ENCODE data around the gene FOXA3.

Gene FOXA3

GRCh38 chr19:45902651-45903625 is 38.8 kb downstream of the FOXA3 start:
- no peak for TF ChIP-seq SUZ12 (IDR thresholded peaks at IDR 0.05; ENCODE audit: extremely low read depth, insufficient read depth, insufficient read length)
- no peak for TF ChIP-seq ZNF274 (IDR thresholded peaks at IDR 0.05; ENCODE audit: low read depth, low read length)
- no peak for TF ChIP-seq YY1 (IDR thresholded peaks at IDR 0.05; ENCODE audit: insufficient read depth, insufficient read length)
- DNase-seq (ENCODE audit: low read depth, low spot score) = peak; percentile 89
- Histone ChIP-seq H3K36me3 (ENCODE audit: insufficient read depth, insufficient read length, low read length) (peaks cover 3% of the 10 kb centered on the region), H3K9me3 (ENCODE audit: insufficient read depth, low read length) (no peaks in the 10 kb centered on the region), H3K4me1 (ENCODE audit: insufficient read depth, insufficient read length) (peaks cover 3% of the 10 kb centered on the region), H3K4me3 (ENCODE audit: insufficient read length, low read depth) (peak overlapping the region; percentile 63), H3K9ac (ENCODE audit: insufficient read length, low read depth) (peak overlapping the region; percentile 72), H3K27me3 (ENCODE audit: insufficient read depth, insufficient read length) (peaks cover 18% of the 10 kb centered on the region)

GRCh38 chr19:45905011-45905410 is 40.9 kb downstream of the FOXA3 start:
- Histone ChIP-seq H3K9me3 (ENCODE audit: insufficient read depth, low read length) (no peaks in the 10 kb centered on the region), H3K36me3 (ENCODE audit: insufficient read depth, insufficient read length, low read length) (no peaks in the 10 kb centered on the region), H3K4me1 (ENCODE audit: insufficient read depth, insufficient read length) (peaks cover 3% of the 10 kb centered on the region), H3K4me3 (ENCODE audit: insufficient read length, low read depth) (no peak overlapping the region), H3K27me3 (ENCODE audit: insufficient read depth, insufficient read length) (peaks cover 14% of the 10 kb centered on the region), H3K9ac (ENCODE audit: insufficient read length, low read depth) (no peak overlapping the region)
- no peak for DNase-seq (ENCODE audit: low read depth, low spot score)
- TF ChIP-seq YY1 (IDR thresholded peaks at IDR 0.05; ENCODE audit: insufficient read depth, insufficient read length) (no peak), ZNF274 (IDR thresholded peaks at IDR 0.05; ENCODE audit: low read depth, low read length) (no peak), SUZ12 (IDR thresholded peaks at IDR 0.05; ENCODE audit: extremely low read depth, insufficient read depth, insufficient read length) (no peak)

- no peak for DNase-seq (ENCODE audit: low read depth, low spot score)
- peaks cover 4% of the 10 kb centered on the region for H3K27me3 ChIP-seq (ENCODE audit: insufficient read depth, insufficient read length)
Measured at GRCh38 chr19:45906221-45906620, 42.1 kb downstream of the FOXA3 start.

GRCh38 chr19:45908956-45909355 is 44.8 kb downstream of the FOXA3 start:
- peaks cover 4% of the 10 kb centered on the region for H3K4me1 ChIP-seq (ENCODE audit: insufficient read depth, insufficient read length)
- no peak for DNase-seq (ENCODE audit: low read depth, low spot score)
- no peak for TF ChIP-seq YY1 (IDR thresholded peaks at IDR 0.05; ENCODE audit: insufficient read depth, insufficient read length)
- no peak overlapping the region for H3K4me3 ChIP-seq (ENCODE audit: insufficient read length, low read depth)
- no peaks in the 10 kb centered on the region for H3K27me3 ChIP-seq (ENCODE audit: insufficient read depth, insufficient read length)
- H3K9me3 ChIP-seq (ENCODE audit: insufficient read depth, low read length) = no peaks in the 10 kb centered on the region
- no peak overlapping the region for H3K9ac ChIP-seq (ENCODE audit: insufficient read length, low read depth)
- H3K36me3 ChIP-seq (ENCODE audit: insufficient read depth, insufficient read length, low read length) = no peaks in the 10 kb centered on the region

More at GRCh38 chr19:45906221-45906620, 42.1 kb downstream of the FOXA3 start:
- H3K4me3 ChIP-seq (ENCODE audit: insufficient read length, low read depth) = no peak overlapping the region
- peaks cover 2% of the 10 kb centered on the region for H3K4me1 ChIP-seq (ENCODE audit: insufficient read depth, insufficient read length)
- no peak overlapping the region for H3K9ac ChIP-seq (ENCODE audit: insufficient read length, low read depth)
- TF ChIP-seq ZNF274 (IDR thresholded peaks at IDR 0.05; ENCODE audit: low read depth, low read length) = no peak
- no peak for TF ChIP-seq YY1 (IDR thresholded peaks at IDR 0.05; ENCODE audit: insufficient read depth, insufficient read length)
- H3K9me3 ChIP-seq (ENCODE audit: insufficient read depth, low read length) = no peaks in the 10 kb centered on the region
- H3K36me3 ChIP-seq (ENCODE audit: insufficient read depth, insufficient read length, low read length) = no peaks in the 10 kb centered on the region

- TF ChIP-seq ZNF274 (IDR thresholded peaks at IDR 0.05; ENCODE audit: low read depth, low read length) (no peak), YY1 (IDR thresholded peaks at IDR 0.05; ENCODE audit: insufficient read depth, insufficient read length) (no peak), SUZ12 (IDR thresholded peaks at IDR 0.05; ENCODE audit: extremely low read depth, insufficient read depth, insufficient read length) (no peak)
- H3K36me3 ChIP-seq (ENCODE audit: insufficient read depth, insufficient read length, low read length) = no peaks in the 10 kb centered on the region
- H3K4me3 ChIP-seq (ENCODE audit: insufficient read length, low read depth) = no peak overlapping the region
- DNase-seq (ENCODE audit: low read depth, low spot score) = no peak
- H3K4me1 ChIP-seq (ENCODE audit: insufficient read depth, insufficient read length) = peaks cover 4% of the 10 kb centered on the region
- no peaks in the 10 kb centered on the region for H3K9me3 ChIP-seq (ENCODE audit: insufficient read depth, low read length)
- no peaks in the 10 kb centered on the region for H3K27me3 ChIP-seq (ENCODE audit: insufficient read depth, insufficient read length)
- peak overlapping the region; percentile 8 for H3K9ac ChIP-seq (ENCODE audit: insufficient read length, low read depth)
Measured at GRCh38 chr19:45911291-45911690, 47.2 kb downstream of the FOXA3 start.

- Histone ChIP-seq H3K9me3 (ENCODE audit: insufficient read depth, low read length) (no peaks in the 10 kb centered on the region), H3K4me1 (ENCODE audit: insufficient read depth, insufficient read length) (peaks cover 4% of the 10 kb centered on the region), H3K9ac (ENCODE audit: insufficient read length, low read depth) (no peak within 1 kb of the TSS), H3K36me3 (ENCODE audit: insufficient read depth, insufficient read length, low read length) (no peaks in the 10 kb centered on the region), H3K27me3 (ENCODE audit: insufficient read depth, insufficient read length) (no peaks in the 10 kb centered on the region), H3K4me3 (ENCODE audit: insufficient read length, low read depth) (no peak within 1 kb of the TSS)
- DNase-seq (ENCODE audit: low read depth, low spot score) = peak; percentile 57
- TF ChIP-seq SUZ12 (IDR thresholded peaks at IDR 0.05; ENCODE audit: extremely low read depth, insufficient read depth, insufficient read length) (no peak), YY1 (IDR thresholded peaks at IDR 0.05; ENCODE audit: insufficient read depth, insufficient read length) (no peak), ZNF274 (IDR thresholded peaks at IDR 0.05; ENCODE audit: low read depth, low read length) (no peak)
Measured at GRCh38 chr19:45913874-45914830, 50.0 kb downstream of the FOXA3 start, which contains the start of gene NANOS2. Gene NANOS2 (minus strand): TSS chr19:45914778. CDS start chr19:45914693, 85 bp downstream.

Data from NT2/D1 (cell line).